WTC11 (cell line): Measurements from ENCODE around the gene SLC28A1.

ENCODE experiments used
- CREB1 ChIP-seq: sonication (generic); formaldehyde crosslinking; IDR thresholded peaks from 2 replicates; pipeline ENCODE4 v1.8.0; 2023; ENCODE audit warnings: mild to moderate bottlenecking, missing genetic modification reagents
- CTCF ChIP-seq: fragments of 200-600 bp; IDR thresholded peaks from 2 replicates; pipeline ENCODE4 v1.8.0; 2022; ENCODE audit warnings: antibody characterized with exemption
- E2F5 ChIP-seq: sonication (generic); formaldehyde crosslinking; IDR thresholded peaks from 2 replicates; pipeline ENCODE4 v1.8.1; 2022; ENCODE audit warnings: mild to moderate bottlenecking, moderate library complexity, missing genetic modification reagents
- FOXP4 ChIP-seq: sonication (generic); formaldehyde crosslinking; IDR thresholded peaks from 2 replicates; pipeline ENCODE4 v1.8.0; 2022; ENCODE audit warnings: mild to moderate bottlenecking, missing genetic modification reagents
- HMGXB4 ChIP-seq: sonication (generic); formaldehyde crosslinking; IDR thresholded peaks from 2 replicates; pipeline ENCODE4 v1.8.1; 2023; ENCODE audit warnings: mild to moderate bottlenecking, moderate library complexity, missing genetic modification reagents
- NR3C1 ChIP-seq: sonication (generic); formaldehyde crosslinking; conservative IDR thresholded peaks from 2 replicates; pipeline ENCODE4 v1.8.1; 2023; ENCODE audit warnings: low read depth, mild to moderate bottlenecking, missing genetic modification reagents
- RELA ChIP-seq: sonication (generic); formaldehyde crosslinking; IDR thresholded peaks from 2 replicates; pipeline ENCODE4 v1.8.1; 2022; ENCODE audit warnings: missing genetic modification reagents, mild to moderate bottlenecking, borderline replicate concordance
- TEAD4 ChIP-seq: sonication (generic); formaldehyde crosslinking; IDR thresholded peaks from 2 replicates; pipeline ENCODE4 v1.8.0; 2022; ENCODE audit warnings: mild to moderate bottlenecking, missing genetic modification reagents
- USF2 ChIP-seq: sonication (generic); formaldehyde crosslinking; IDR thresholded peaks from 2 replicates; pipeline ENCODE4 v1.8.1; 2023; ENCODE audit warnings: mild to moderate bottlenecking, missing genetic modification reagents, moderate library complexity
- ZNF121 ChIP-seq: sonication (generic); formaldehyde crosslinking; IDR thresholded peaks from 2 replicates; pipeline ENCODE4 v1.8.0; 2023; ENCODE audit warnings: missing genetic modification reagents
- ZNF263 ChIP-seq: sonication (generic); formaldehyde crosslinking; IDR thresholded peaks from 2 replicates; pipeline ENCODE4 v1.8.1; 2022; ENCODE audit warnings: low read depth, mild to moderate bottlenecking, moderate library complexity, missing genetic modification reagents
- ZNF532 ChIP-seq: fragments of 250-450 bp; sonication (Bioruptor Pico); IDR thresholded peaks from 2 replicates; pipeline ENCODE4 v1.9.0; 2021; ENCODE audit warnings: mild to moderate bottlenecking, borderline replicate concordance

GRCh38 chr15:84940399-84940798 lies 55.9 kb downstream of the SLC28A1 start:
- TF ChIP-seq CREB1 (CRISPR knock-in tag) (no peak), CTCF (no peak), HMGXB4 (CRISPR knock-in tag) (no peak), FOXP4 (CRISPR knock-in tag) (no peak), RELA (no peak), TEAD4 (no peak), NR3C1 (CRISPR knock-in tag) (no peak), ZNF532 (CRISPR knock-in tag) (no peak), ZNF121 (CRISPR knock-in tag) (no peak), E2F5 (CRISPR knock-in tag) (no peak), ZNF263 (CRISPR knock-in tag) (no peak), USF2 (CRISPR knock-in tag) (no peak)
